C4-2B (cell line): ENCODE measurements around the gene SPDYE16.
"Not testable (repeated sequence)": the region's sequence is repeated elsewhere in the genome, so short reads cannot be mapped to it uniquely, and the experiment has no call there.

Source experiments
- ZFX ChIP-seq: fragments of 450-650 bp; IDR thresholded peaks from 2 replicates; pipeline ENCODE4 v1.6.1; 2017
- TF ChIP-seq, protein P1 (sequence below): fragments of 450-650 bp; conservative IDR thresholded peaks from 2 replicates; pipeline ENCODE4 v1.5.1; 2017; ENCODE audit warnings: mild to moderate bottlenecking

DNA sequence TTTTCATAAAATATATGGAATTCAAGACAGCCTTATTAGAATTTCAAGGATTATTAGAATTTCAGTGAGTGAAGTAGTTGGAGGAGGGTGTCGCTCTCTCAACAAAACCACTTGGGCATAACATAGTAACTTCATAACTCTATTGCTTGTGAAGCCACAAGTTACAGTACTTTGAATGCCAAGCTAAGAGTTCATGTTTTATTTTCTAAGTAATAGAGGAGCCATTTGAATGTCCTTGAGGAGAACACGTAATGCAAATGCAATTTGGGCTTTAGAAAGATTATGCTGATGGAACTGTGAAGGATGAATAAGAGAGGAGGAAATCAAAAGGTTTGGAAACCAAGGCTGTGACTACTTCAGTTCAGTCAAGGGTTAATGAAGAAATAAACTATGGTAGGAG is 32.3 kb upstream of the SPDYE16 start:
- TF ChIP-seq, protein P1, sequence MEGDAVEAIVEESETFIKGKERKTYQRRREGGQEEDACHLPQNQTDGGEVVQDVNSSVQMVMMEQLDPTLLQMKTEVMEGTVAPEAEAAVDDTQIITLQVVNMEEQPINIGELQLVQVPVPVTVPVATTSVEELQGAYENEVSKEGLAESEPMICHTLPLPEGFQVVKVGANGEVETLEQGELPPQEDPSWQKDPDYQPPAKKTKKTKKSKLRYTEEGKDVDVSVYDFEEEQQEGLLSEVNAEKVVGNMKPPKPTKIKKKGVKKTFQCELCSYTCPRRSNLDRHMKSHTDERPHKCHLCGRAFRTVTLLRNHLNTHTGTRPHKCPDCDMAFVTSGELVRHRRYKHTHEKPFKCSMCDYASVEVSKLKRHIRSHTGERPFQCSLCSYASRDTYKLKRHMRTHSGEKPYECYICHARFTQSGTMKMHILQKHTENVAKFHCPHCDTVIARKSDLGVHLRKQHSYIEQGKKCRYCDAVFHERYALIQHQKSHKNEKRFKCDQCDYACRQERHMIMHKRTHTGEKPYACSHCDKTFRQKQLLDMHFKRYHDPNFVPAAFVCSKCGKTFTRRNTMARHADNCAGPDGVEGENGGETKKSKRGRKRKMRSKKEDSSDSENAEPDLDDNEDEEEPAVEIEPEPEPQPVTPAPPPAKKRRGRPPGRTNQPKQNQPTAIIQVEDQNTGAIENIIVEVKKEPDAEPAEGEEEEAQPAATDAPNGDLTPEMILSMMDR, result not testable (repeated sequence)
- TF ChIP-seq ZFX, result not testable (repeated sequence)
